Femur (tissue), 1 donor: ENCODE measurements around the gene RFTN1.
A peak's percentile ranks its signal among the peaks of the same experiment; 100 is the strongest.

Source experiments
- DNase-seq: peaks from one replicate; pipeline ENCODE4 v3.0.0-alpha.2; 2017

The RFTN1 gene

DNA sequence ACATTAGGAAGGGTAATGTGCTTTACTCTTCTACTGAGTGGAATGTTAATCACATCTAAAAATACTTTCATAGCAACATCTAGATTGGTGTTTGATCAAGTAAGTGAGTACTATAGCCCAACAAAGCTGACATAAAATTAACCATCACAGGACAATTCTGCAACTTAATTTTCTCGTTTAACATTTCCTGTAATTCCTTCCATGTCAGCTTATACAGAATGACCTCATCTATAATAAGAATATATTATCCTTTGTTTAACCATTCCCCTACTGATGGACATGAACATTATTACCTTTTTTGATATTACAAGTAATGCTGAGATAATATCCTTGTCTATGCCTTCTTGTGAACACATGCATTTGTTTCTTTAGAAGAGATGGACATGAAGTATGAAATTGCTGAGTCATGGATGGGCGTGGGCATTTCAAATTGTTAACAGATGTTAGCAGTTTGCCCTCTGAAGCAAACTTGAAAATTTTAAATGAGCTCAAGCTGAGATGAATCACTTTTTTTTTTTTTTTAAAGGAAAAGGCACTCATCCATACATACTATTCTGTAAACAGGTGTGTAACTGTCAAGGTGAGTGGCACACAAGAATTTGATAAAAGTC lies 163.4 kb downstream of the RFTN1 start:
- DNase-seq = no peak

- DNase-seq = no peak
Observed at GRCh38 chr3:16347548-16347947, 166.0 kb downstream of the RFTN1 start.

DNA sequence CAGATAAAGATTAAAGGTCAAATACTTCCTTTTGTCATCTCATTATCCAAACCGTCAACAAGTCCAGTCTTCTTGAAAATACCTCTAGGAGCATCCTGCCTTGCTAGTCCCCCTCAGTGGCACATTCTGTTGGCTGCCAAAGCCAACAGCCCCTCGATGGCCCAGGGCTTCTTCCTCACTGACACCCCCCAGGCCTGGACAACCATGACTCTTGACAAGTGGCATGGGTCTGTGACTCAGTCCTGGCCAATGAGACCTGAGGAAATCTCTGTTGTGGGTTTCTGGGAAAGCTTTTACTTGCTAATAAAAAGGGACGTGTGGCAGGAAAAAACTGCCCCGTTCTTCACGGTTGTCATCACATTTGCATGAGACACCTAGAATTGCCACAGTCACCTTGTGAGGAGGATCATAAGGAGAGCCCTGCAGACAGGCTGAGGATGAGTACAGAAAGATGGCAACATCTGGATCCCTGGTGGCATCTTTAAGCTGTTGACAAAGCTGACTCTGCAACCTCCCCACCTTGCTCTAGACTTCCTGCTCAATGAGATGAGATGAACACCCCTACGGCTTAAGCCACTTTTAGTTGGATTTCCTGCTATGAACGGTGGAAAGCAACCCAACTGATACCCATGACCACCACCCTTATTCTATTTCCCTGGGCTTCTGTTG lies 167.0 kb downstream of the RFTN1 start:
- DNase-seq = no peak

- no peak for DNase-seq
Observed at GRCh38 chr3:16343101-16343500, 170.4 kb downstream of the RFTN1 start.

DNA sequence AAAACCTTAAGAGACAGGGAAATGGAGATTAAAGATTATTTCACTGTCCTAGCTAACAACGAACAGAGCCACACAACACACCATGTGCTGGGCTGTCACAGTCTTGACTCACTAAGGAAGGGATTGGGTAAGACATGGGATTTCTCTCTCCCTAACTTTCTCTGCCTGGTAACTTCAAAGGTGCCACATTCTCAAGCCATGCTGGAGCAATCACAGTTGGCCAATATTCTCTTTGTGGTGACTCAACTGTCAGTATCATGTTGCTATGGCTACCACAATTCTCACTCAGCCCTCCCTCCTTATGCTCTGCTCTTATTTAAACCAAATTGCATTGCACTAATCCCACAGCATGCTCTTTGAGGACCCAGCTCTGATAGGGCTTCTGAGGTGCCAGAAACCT lies 174.5 kb downstream of the RFTN1 start:
- DNase-seq = no peak

DNA sequence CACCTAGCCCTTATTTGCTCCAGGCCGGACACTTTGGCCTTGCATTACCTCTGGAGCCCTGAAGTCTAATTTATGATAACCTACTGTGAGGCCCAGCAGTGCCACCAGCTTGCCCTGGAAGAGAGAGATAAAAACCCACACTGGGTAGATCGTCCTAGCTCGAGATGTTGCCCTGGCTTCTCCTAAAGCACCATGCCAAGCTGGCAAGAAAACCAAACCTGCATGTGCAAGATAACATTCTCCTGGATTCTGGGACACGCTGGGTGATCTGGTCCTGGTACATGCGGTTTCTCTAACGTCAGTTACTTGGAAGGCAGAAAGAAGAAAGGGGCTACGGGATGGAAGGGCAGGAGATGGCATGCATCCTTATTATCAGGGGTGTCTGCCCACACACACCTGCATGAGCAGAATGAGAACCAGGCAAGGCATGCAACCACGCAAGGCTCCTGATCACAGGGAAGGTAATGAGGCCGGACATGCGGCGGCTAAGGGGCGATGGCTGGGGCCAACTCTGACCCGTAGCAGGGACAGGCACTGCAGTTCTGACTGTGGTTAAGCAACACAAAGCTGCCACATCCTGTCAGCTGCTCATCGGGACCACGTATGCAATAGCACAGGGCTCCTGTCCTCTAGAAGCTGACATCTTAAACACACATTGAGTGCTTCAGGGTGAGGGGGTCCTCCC lies 175.5 kb downstream of the RFTN1 start:
- peak; percentile 50 for DNase-seq

DNA sequence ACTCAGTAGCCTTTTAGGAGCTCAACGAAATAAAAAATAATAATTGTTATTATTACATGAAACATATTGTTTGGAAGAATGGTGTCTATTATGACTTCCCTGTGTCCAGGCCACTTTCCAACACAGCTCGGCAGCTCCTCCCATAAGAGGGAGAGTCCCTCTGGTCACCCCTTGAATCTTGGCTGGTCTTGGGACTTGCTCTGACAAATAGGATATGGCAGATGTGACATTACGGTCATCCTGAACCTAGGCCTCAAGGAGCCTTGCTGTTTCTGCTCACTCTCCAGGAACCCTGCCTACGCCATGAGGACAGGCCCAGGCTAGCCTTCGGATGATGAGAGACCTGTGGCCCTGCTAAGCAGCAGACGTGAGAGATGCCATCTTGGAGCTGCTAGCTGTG lies 176.7 kb downstream of the RFTN1 start:
- no peak for DNase-seq

DNA sequence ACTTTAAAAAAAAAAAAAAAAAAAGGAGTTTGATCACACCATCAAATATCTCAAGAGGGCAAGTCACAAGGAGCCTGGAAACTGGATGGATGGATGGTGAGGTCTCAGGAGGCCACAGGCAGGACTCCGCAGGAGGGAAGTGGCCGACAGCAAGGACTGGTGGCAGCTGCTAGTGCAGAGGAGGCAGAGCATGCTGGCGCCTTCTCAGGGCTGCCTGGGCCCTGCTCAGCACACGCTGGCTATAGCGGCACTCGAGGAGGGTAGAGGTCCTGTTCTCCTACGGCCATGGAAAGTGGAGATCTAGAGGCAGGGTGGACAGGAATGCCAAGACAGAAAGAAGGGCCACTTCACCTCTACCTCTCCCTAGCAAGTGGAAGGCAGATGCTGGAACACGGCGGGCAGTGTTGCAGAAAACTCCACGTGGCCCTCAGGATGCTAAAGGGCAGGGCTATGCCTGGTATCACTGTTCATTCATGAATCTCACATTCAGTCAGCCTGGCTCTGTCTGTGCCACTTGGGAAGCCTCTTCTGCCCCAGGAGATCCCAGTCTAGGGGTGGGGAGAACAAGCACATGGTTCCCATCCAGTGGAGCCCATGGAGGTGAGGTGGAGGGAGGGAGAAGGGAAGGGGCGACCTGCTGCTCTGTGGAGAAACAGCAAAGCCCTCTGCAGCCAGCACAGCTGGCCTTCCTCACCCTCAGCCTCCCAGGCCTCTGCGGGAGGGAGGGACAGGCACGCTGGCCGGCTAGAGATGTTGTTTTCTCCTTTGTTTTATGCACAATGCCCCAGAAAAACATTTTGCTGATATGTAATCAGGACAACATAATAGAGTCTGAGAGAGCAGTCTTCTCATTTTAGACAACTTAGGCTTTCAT lies 177.5 kb downstream of the RFTN1 start:
- no peak for DNase-seq

GRCh38 chr3:16335333-16335732 lies 178.2 kb downstream of the RFTN1 start:
- no peak for DNase-seq

- no peak for DNase-seq
Observed at GRCh38 chr3:16334909-16335308, 178.6 kb downstream of the RFTN1 start.

- no peak for DNase-seq
Observed at GRCh38 chr3:16332904-16333426, 180.5 kb downstream of the RFTN1 start.

GRCh38 chr3:16331319-16331883 lies 182.1 kb downstream of the RFTN1 start:
- no peak for DNase-seq

DNA sequence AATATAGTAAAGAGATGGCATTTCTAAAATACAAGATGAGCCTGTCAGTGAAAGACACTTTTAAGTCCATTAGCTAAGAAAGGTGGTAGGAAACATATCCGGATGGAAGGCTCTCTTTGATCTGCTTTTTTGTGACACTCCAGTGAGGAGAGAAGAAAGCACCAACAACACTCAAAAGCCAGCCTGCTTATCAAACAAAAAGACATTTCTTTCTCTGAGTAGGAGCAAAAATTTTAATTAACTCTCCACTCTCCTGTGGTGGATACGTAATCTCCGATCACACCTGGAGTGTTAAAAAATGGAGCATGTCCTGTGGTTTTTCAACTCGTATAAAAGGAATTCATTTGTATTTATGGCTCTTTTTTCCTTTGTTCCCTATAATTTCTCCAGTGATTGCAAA lies 183.1 kb downstream of the RFTN1 start:
- no peak for DNase-seq

GRCh38 chr3:16329826-16330129 lies 183.7 kb downstream of the RFTN1 start:
- no peak for DNase-seq

- no peak for DNase-seq
Observed at GRCh38 chr3:16329036-16329825, 184.3 kb downstream of the RFTN1 start.

- DNase-seq = no peak
Observed at GRCh38 chr3:16328124-16328523, 185.4 kb downstream of the RFTN1 start.

DNA sequence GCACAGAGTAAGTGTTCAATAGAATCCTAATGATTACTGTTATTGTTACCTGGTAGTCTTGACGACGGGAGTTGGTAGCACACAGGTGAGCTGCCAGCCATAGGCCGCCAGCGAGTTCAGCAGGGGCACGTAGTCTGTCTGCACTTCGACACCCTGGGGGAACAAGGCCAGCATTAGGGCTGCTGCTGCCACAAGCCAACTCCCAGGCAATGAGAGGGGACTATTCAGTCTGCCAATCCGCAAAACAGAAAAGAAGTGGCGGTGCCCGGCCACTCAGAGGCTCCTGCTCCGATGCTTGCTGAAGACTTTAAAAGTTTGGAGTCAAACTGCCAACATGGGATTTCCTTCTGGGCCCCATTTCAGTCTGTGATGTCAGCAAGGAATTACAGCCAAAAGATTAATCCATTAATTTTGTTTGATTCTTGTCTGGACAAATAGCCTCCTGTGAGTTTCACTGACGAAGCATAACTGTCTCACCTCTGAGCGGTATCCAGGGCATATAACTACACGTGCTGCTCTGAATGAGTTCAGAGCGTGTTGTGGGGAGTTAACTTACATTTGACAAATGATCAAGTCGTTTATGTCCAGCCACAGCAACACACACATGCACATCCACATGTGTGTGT lies 186.7 kb downstream of the RFTN1 start:
- DNase-seq = no peak

DNA sequence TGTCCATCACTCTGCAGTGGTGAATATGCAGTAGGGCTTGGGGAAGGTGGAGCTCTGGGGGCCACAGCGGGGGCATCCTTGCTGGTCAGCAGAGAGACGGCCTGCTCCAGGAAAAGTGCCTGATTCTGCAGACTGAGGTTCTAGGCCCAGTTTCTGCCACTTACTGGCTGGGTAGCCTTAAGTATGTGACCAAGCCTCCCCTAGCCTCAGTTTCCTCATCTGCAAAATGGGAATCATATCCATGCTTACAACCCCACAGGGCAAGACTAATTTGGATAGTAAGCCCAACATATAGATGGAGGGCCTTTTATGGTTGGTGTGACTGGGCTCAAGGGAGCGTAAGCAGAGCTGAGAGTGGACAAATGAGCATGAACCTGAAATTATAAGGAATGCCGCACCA lies 187.6 kb downstream of the RFTN1 start:
- no peak for DNase-seq

DNA sequence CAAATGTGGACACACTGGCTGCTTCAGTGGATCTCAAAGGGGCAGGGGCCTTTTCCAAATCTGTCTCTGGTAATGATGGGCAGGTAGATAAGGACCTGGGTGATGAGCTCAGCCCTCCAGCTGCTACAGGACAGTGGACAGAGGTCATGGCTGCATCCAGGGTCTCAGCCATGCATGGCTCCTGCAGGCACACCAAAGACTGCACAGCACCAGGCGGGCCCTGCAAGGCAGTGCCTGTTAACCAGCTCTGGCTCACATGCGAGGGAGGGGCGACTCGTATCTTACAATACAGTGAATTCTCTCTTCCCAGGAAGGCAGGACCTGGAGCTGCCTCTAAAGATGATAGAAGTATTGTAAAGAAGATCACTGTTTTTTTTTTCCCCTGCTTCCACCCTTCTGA lies 189.8 kb downstream of the RFTN1 start:
- DNase-seq = no peak

- no peak for DNase-seq
Observed at GRCh38 chr3:16322189-16322588, 191.3 kb downstream of the RFTN1 start.

- no peak for DNase-seq
Observed at GRCh38 chr3:16320711-16321110, 192.8 kb downstream of the RFTN1 start.

DNA sequence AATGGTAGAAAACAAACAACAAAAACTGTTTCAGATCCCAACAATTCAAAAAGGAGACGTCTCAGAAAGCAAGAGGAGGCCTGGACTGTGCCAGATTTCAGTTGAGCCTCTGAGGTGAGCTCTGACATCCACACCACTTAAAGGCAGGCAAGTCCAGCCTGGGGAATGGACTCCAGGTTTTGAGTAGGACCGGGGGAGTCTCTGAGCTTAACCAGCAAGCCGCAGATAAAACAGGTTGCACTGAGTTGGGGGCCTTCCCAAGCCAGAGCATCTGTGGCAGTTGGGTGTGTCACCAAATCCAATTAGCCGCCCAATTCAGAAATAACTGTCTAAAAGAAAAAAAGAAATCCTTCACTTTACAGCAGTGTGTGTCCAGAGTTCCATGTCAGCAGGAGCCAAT lies 193.8 kb downstream of the RFTN1 start:
- DNase-seq = no peak
